Fibroblast of lung (primary cell): Measurements from ENCODE around the gene AFAP1.
"Not testable (repeated sequence)": the region's sequence is repeated elsewhere in the genome, so short reads cannot be mapped to it uniquely, and the experiment has no call there.

ENCODE experiments used
- CTCF ChIP-seq, 2 donors: IDR thresholded peaks in 1 of 2; conservative IDR thresholded peaks in 1 of 2; 1 replicate in 1 of 2; 2 replicates in 1 of 2; pipeline ENCODE4 v1.5.1; 2011 to 2012; ENCODE audit warnings: low read length in 2 of 2, control low read depth in 1 of 2, inconsistent platforms in 1 of 2, low read depth in 1 of 2, mild to moderate bottlenecking in 1 of 2
- EZH2 ChIP-seq: IDR thresholded peaks from 2 replicates; pipeline ENCODE4 v1.5.1; 2012; ENCODE audit warnings: low read length, control low read depth, mild to moderate bottlenecking; ENCODE audit errors: missing control alignments

- not testable (repeated sequence) for TF ChIP-seq CTCF (conservative IDR thresholded peaks at IDR 0.05 in 1 of 2, IDR thresholded peaks at IDR 0.05 in 1 of 2; ENCODE audit: low read depth in 1 of 2, low read length in 2 of 2); EZH2
Measured at GRCh38 chr4:7943688-7944087, 4.0 kb upstream of the AFAP1 start.
